AG04450 (cell line): ENCODE results near the gene LETM1. TPM values are rescaled to one million over a fixed set of nuclear protein-coding genes. Genes with fewer than 3 reads are reported as not detected.
"Not testable (repeated sequence)": the region's sequence is repeated elsewhere in the genome, so short reads cannot be mapped to it uniquely, and the experiment has no call there.

Source experiments
- CTCF ChIA-PET: fragments of 300-600, 350-600 bp; formaldehyde crosslinking; extraction: SDS; loops from one replicate; lab custom pipeline; 2022; ENCODE audit warnings: antibody characterized with exemption, inconsistent platforms; lab: Charles Lee
- POLR2A ChIA-PET: fragments of 350-600 bp; formaldehyde crosslinking; extraction: SDS; loops from one replicate; lab custom pipeline; 2021; ENCODE audit warnings: antibody characterized with exemption, inconsistent platforms; lab: Yijun Ruan, JAX
- DNase-seq: peaks from one replicate; pipeline ENCODE4 v3.0.0-alpha.2; 2011; ENCODE audit warnings: low read depth, low spot score
- H3K27ac ChIP-seq: one replicate; pipeline ENCODE4 v1.5.1; 2012; ENCODE audit warnings: low read depth, low read length, control low read depth
- H3K27me3 ChIP-seq: one replicate; pipeline ENCODE4 v1.6.0; 2012; ENCODE audit warnings: low read length; ENCODE audit not compliant: control insufficient read depth, insufficient read depth
- H3K4me3 ChIP-seq: 2 replicates; pipeline ENCODE4 v1.5.1; 2011; ENCODE audit warnings: mild to moderate bottlenecking, low read depth, low read length, control low read depth
- H3K9me3 ChIP-seq: 2 replicates; pipeline ENCODE4 v1.5.1; 2012; ENCODE audit warnings: low read length; ENCODE audit not compliant: control insufficient read depth, insufficient read depth
- polyA plus RNA-seq: library from polyadenylated mRNA; depleted of rRNA; stranded (reverse); fragments of >200 nt; gene quantifications from 2 replicates; pipeline ENCODE4 v1.2.3, GENCODE V29; 2011
- TF ChIP-seq, protein P1 (sequence below): IDR thresholded peaks from 2 replicates; pipeline ENCODE4 v1.5.1; 2011; ENCODE audit warnings: low read depth, low read length, control low read depth, inconsistent platforms

Gene LETM1
- polyA plus RNA-seq, 1 experiment, result 11.9 TPM

GRCh38 chr4:1837069-1837468 lies 18.9 kb downstream of the LETM1 start:
- no peak overlapping the region for H3K27ac ChIP-seq
- H3K4me3 ChIP-seq, result no peak overlapping the region
- no peaks in the 10 kb centered on the region for H3K9me3 ChIP-seq
- CTCF ChIA-PET, result no interaction called here
- DNase-seq, result no peak
- TF ChIP-seq, protein P1, sequence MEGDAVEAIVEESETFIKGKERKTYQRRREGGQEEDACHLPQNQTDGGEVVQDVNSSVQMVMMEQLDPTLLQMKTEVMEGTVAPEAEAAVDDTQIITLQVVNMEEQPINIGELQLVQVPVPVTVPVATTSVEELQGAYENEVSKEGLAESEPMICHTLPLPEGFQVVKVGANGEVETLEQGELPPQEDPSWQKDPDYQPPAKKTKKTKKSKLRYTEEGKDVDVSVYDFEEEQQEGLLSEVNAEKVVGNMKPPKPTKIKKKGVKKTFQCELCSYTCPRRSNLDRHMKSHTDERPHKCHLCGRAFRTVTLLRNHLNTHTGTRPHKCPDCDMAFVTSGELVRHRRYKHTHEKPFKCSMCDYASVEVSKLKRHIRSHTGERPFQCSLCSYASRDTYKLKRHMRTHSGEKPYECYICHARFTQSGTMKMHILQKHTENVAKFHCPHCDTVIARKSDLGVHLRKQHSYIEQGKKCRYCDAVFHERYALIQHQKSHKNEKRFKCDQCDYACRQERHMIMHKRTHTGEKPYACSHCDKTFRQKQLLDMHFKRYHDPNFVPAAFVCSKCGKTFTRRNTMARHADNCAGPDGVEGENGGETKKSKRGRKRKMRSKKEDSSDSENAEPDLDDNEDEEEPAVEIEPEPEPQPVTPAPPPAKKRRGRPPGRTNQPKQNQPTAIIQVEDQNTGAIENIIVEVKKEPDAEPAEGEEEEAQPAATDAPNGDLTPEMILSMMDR, result no peak
- no peaks in the 10 kb centered on the region for H3K27me3 ChIP-seq
- POLR2A ChIA-PET, result no interaction called here

- POLR2A ChIA-PET, result no interaction called here
- H3K9me3 ChIP-seq, result no peaks in the 10 kb centered on the region
Observed at GRCh38 chr4:1836650-1837049, 19.3 kb downstream of the LETM1 start.

GRCh38 chr4:1835836-1836235 lies 20.1 kb downstream of the LETM1 start:
- not testable (repeated sequence) for DNase-seq, H3K27ac ChIP-seq

More at GRCh38 chr4:1836650-1837049, 19.3 kb downstream of the LETM1 start:
- Histone ChIP-seq H3K27ac (no peak overlapping the region), H3K4me3 (no peak overlapping the region), H3K27me3 (no peaks in the 10 kb centered on the region)
- CTCF ChIA-PET, result no interaction called here
- DNase-seq, result no peak
- TF ChIP-seq, protein P1, result no peak

GRCh38 chr4:1834047-1834775 lies 21.7 kb downstream of the LETM1 start:
- Histone ChIP-seq H3K27ac (no peak overlapping the region), H3K27me3 (no peaks in the 10 kb centered on the region), H3K4me3 (no peak overlapping the region), H3K9me3 (no peaks in the 10 kb centered on the region)
- no peak for DNase-seq
- TF ChIP-seq, protein P1, result no peak
- POLR2A ChIA-PET, result no interaction called here
- CTCF ChIA-PET, result interaction anchor here (0.5 to 1.1 kb wide), 4 partner anchors 65 to 110 kb away, joined by 3 to 6 read pairs (median 4); no protein-coding TSS in a partner anchor

More at GRCh38 chr4:1835836-1836235, 20.1 kb downstream of the LETM1 start:
- H3K9me3 ChIP-seq, POLR2A ChIA-PET, H3K4me3 ChIP-seq, CTCF ChIA-PET, H3K27me3 ChIP-seq: not testable (repeated sequence)

DNA sequence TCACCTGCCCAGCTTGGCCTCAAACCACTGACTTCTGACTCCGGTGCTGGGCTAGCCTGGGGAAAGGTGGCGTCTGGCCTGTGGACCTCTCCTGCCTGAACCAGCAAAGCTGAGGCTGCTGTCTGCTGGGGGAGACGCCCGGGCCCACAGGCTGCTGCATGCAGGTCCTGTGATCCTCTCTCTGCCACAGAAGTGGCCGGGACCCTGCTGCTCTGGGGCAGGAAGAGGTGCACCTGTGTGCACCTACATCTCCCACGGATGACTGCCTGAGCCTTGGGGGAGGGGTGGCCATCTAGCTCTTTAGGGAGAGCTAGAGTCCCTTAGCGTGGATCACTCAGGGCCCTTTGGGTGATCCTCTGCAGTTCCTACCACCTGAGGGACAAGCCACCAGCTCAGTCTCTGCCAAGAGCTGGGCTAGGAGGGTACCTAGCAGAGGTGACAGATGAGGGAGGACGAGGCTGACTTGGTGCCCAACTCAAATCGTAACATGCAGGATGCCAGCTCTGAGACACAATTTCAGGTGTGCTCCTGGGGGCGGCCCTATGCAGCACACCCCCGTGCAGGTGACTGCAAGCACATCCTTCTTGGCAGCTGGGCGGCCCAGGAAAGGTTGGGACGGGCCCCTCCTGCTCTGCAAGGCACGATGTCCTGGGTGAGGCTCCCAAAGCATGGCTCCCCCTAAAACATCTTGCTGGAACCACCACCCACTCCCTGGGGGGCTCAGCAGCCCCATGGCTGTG lies 22.5 kb downstream of the LETM1 start:
- DNase-seq, result no peak
- ChIA-PET CTCF (interaction anchor here (1.1 kb wide), 1 partner anchor 75 kb away, joined by 6 read pairs; no protein-coding TSS in a partner anchor), POLR2A (no interaction called here)
- H3K4me3 ChIP-seq, result no peak overlapping the region
- H3K9me3 ChIP-seq, result no peaks in the 10 kb centered on the region
- no peaks in the 10 kb centered on the region for H3K27me3 ChIP-seq
- TF ChIP-seq, protein P1, result no peak
- no peak overlapping the region for H3K27ac ChIP-seq
